ENCODE data around the gene NDUFS2.

Gene NDUFS2

GRCh38 chr1:161193561-161194235 lies 8.5 kb upstream of the NDUFS2 start:
- Histone ChIP-seq H4K20me1 (ENCODE audit: control insufficient read depth, insufficient read depth, low read depth, low read length) (no peaks in the 10 kb centered on the region), H3K27me3 (ENCODE audit: control insufficient read depth, low read length) (no peaks in the 10 kb centered on the region), H3K9me3 (ENCODE audit: control insufficient read depth, insufficient read depth, low read length) (no peaks in the 10 kb centered on the region), H3K9me2 (replicated peaks; ENCODE audit: control insufficient read depth, low read length) (no peaks in the 10 kb centered on the region), H3K79me2 (ENCODE audit: control insufficient read depth, low read length) (no peaks in the 10 kb centered on the region), H3K4me1 (ENCODE audit: control insufficient read depth, low read length) (peaks cover 26% of the 10 kb centered on the region), H3K4me3 (ENCODE audit: low read length) (no peak overlapping the region), H3F3A (ENCODE audit: control insufficient read depth, insufficient read depth) (0 out of 2 replicates have a peak, but pooled peaks cover 3% of the 10 kb centered on the region), H3K36me3 (ENCODE audit: control insufficient read depth, low read length) (no peaks in the 10 kb centered on the region), H3K27ac (ENCODE audit: low read depth, low read length) (no peak overlapping the region), H3K4me2 (ENCODE audit: low read length) (no peak overlapping the region)
- no peak for TF ChIP-seq CTCF (IDR thresholded peaks at IDR 0.05; ENCODE audit: low read depth, low read length, poor library complexity, severe bottlenecking)
- no peak for TF ChIP-seq EZH2phosphoT487 (IDR thresholded peaks at IDR 0.05; ENCODE audit: borderline replicate concordance, low read length)

DNA sequence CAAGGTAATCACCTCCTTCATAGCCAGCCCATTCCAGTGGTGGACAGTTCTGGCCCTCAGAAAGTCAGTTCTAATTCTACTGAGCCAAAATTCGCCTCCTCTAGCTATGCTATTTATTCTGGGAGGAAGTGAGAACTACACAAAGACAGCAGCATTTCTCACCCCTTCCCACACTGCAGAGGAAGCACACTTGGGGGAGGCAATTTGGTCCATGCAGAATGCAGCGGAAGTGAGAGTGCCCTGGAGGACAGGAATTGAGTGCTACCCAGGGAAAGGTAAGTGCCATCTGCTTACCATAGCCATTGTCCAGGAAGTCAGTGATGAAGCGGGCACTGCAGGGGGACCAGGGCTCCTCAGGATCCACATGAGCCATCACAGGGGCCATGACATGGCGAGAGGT lies 7.0 kb upstream of the NDUFS2 start:
- H3K27me3 ChIP-seq (ENCODE audit: control insufficient read depth, low read length) = no peaks in the 10 kb centered on the region
- no peaks in the 10 kb centered on the region for H3K9me3 ChIP-seq (ENCODE audit: control insufficient read depth, insufficient read depth, low read length)
- H3K4me2 ChIP-seq (ENCODE audit: low read length) = peak overlapping the region; percentile 51
- H3K9me2 ChIP-seq (replicated peaks; ENCODE audit: control insufficient read depth, low read length) = no peaks in the 10 kb centered on the region
- peak overlapping the region; percentile 31 for H3K4me3 ChIP-seq (ENCODE audit: low read length)
- H4K20me1 ChIP-seq (ENCODE audit: control insufficient read depth, insufficient read depth, low read depth, low read length) = no peaks in the 10 kb centered on the region
- 0 out of 2 replicates have a peak, but pooled peaks cover 3% of the 10 kb centered on the region for H3F3A ChIP-seq (ENCODE audit: control insufficient read depth, insufficient read depth)
- H3K36me3 ChIP-seq (ENCODE audit: control insufficient read depth, low read length) = no peaks in the 10 kb centered on the region
- no peak for TF ChIP-seq EZH2phosphoT487 (IDR thresholded peaks at IDR 0.05; ENCODE audit: borderline replicate concordance, low read length)
- no peak for TF ChIP-seq CTCF (IDR thresholded peaks at IDR 0.05; ENCODE audit: low read depth, low read length, poor library complexity, severe bottlenecking)
- H3K4me1 ChIP-seq (ENCODE audit: control insufficient read depth, low read length) = peaks cover 30% of the 10 kb centered on the region
- no peaks in the 10 kb centered on the region for H3K79me2 ChIP-seq (ENCODE audit: control insufficient read depth, low read length)
- peak overlapping the region; percentile 34 for H3K27ac ChIP-seq (ENCODE audit: low read depth, low read length)

DNA sequence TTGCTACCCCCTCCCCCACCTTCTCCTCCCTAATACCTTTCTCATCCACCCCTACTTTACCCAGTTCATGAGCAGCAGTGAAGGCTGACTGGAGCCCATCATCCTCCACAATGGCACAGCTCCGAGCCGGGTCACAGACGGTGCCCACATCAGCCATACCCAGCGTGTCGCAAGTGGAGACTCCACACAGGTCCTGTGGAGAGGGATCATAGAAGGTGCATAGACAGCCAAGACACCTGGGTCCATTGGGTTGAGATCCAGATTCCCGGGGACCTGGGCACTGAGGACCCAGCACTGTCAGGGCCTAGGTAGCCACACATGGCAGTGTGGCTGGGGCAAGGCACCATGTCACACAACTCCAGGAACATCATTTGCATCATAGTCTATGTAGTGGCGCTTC lies 6.1 kb upstream of the NDUFS2 start:
- Histone ChIP-seq H4K20me1 (ENCODE audit: control insufficient read depth, insufficient read depth, low read depth, low read length) (no peaks in the 10 kb centered on the region), H3K4me2 (ENCODE audit: low read length) (no peak overlapping the region), H3K4me1 (ENCODE audit: control insufficient read depth, low read length) (peaks cover 39% of the 10 kb centered on the region), H3F3A (ENCODE audit: control insufficient read depth, insufficient read depth) (0 out of 2 replicates have a peak, but pooled peaks cover 3% of the 10 kb centered on the region), H3K4me3 (ENCODE audit: low read length) (no peak overlapping the region), H3K9me3 (ENCODE audit: control insufficient read depth, insufficient read depth, low read length) (no peaks in the 10 kb centered on the region), H3K36me3 (ENCODE audit: control insufficient read depth, low read length) (no peaks in the 10 kb centered on the region), H3K27me3 (ENCODE audit: control insufficient read depth, low read length) (no peaks in the 10 kb centered on the region), H3K79me2 (ENCODE audit: control insufficient read depth, low read length) (no peaks in the 10 kb centered on the region), H3K27ac (ENCODE audit: low read depth, low read length) (no peak overlapping the region), H3K9me2 (replicated peaks; ENCODE audit: control insufficient read depth, low read length) (no peaks in the 10 kb centered on the region)
- TF ChIP-seq EZH2phosphoT487 (IDR thresholded peaks at IDR 0.05; ENCODE audit: borderline replicate concordance, low read length) (no peak), CTCF (IDR thresholded peaks at IDR 0.05; ENCODE audit: low read depth, low read length, poor library complexity, severe bottlenecking) (no peak)

Data from DOHH2 (cell line).